Caco-2 (cell line): Measurements from ENCODE around the gene ZNF575. TPM values are rescaled to one million over a fixed set of nuclear protein-coding genes. Genes with fewer than 3 reads are reported as not detected.
A peak's percentile ranks its signal among the peaks of the same experiment; 100 is the strongest.

Experiments
- BruUV-seq: library from RNA; stranded (reverse); fragments of 400-500 nt; replicated peaks from 2 replicates; lab custom pipeline; 2021; lab: Mats Ljungman, UMichigan
- CTCF ChIA-PET: fragments of 300-600 bp; sonication (Branson Sonifier 250); formaldehyde crosslinking; loops from one replicate; lab custom pipeline; 2022; ENCODE audit warnings: antibody characterized with exemption; lab: Charles Lee
- POLR2A ChIA-PET: fragments of 300-600 bp; sonication (Branson Sonifier 250); formaldehyde crosslinking; loops from one replicate; lab custom pipeline; 2022; ENCODE audit warnings: antibody characterized with exemption; lab: Charles Lee
- DNase-seq, 2 experiments: peaks; one replicate each; pipeline versions ENCODE4 v3.0.0 to v3.0.0-alpha.2; 2020 to 2022
- H3K27me3 ChIP-seq: replicated peaks from 2 replicates; pipeline ENCODE4 v1.6.0; 2011; ENCODE audit warnings: low read length; ENCODE audit not compliant: control insufficient read depth, insufficient read depth
- H3K36me3 ChIP-seq: 2 replicates; pipeline ENCODE4 v1.5.1; 2011; ENCODE audit warnings: low read length; ENCODE audit not compliant: control insufficient read depth, insufficient read depth
- H3K4me1 ChIP-seq: fragments of 250-450 bp; sonication (Bioruptor Pico); 2 replicates; pipeline ENCODE4 v1.5.1; 2020; ENCODE audit warnings: mild to moderate bottlenecking
- H3K4me3 ChIP-seq: 2 replicates; pipeline ENCODE4 v1.5.1; 2011; ENCODE audit warnings: low read depth, mild to moderate bottlenecking, control low read depth, low read length
- H3K9me3 ChIP-seq: fragments of 250-450 bp; sonication (Bioruptor Pico); 2 replicates; pipeline ENCODE4 v1.5.1; 2020; ENCODE audit warnings: mild to moderate bottlenecking, moderate library complexity
- H3K27ac Mint-ChIP-seq: one replicate; pipeline ENCODE4 v1.8.0; 2022; ENCODE audit warnings: mixed read lengths; ENCODE audit not compliant: unreplicated experiment
- H3K27me3 Mint-ChIP-seq: one replicate; pipeline ENCODE4 v1.8.0; 2022; ENCODE audit warnings: mixed read lengths; ENCODE audit not compliant: insufficient read depth, unreplicated experiment
- H3K36me3 Mint-ChIP-seq: one replicate; pipeline ENCODE4 v1.8.0; 2022; ENCODE audit warnings: mild to moderate bottlenecking, mixed read lengths; ENCODE audit not compliant: insufficient read depth, unreplicated experiment
- H3K4me1 Mint-ChIP-seq: one replicate; pipeline ENCODE4 v1.8.0; 2022; ENCODE audit warnings: low read depth, mixed read lengths; ENCODE audit not compliant: unreplicated experiment
- H3K4me3 Mint-ChIP-seq: one replicate; pipeline ENCODE4 v1.8.0; 2022; ENCODE audit warnings: mild to moderate bottlenecking, moderate library complexity, mixed read lengths; ENCODE audit not compliant: unreplicated experiment
- H3K9me3 Mint-ChIP-seq: one replicate; pipeline ENCODE4 v1.8.0; 2022; ENCODE audit warnings: mixed read lengths; ENCODE audit not compliant: unreplicated experiment
- CTCF ChIP-seq, 2 experiments: fragments of 200-600 bp in 1 of 2; IDR thresholded peaks; 1 replicate in 1 of 2; 2 replicates in 1 of 2; pipeline versions ENCODE4 v1.5.1 to v1.8.0; 2011 to 2022; ENCODE audit warnings: antibody characterized with exemption in 1 of 2, control low read depth in 1 of 2, inconsistent platforms in 1 of 2, low read depth in 1 of 2, low read length in 1 of 2, mild to moderate bottlenecking in 1 of 2, moderate library complexity in 1 of 2; ENCODE audit not compliant: insufficient read depth in 1 of 2, severe bottlenecking in 1 of 2, unreplicated experiment in 1 of 2
- intact Hi-C: fragments of 100-400 bp; cut with micrococcal nuclease; formaldehyde crosslinking; loops from one replicate; pipeline ENCODE4 v1.10.0; 2022; ENCODE audit not compliant: unreplicated experiment
- total RNA-seq: library from RNA; stranded (reverse); gene quantifications from 2 replicates; pipeline ENCODE4 v1.2.3, GENCODE V29; 2022

ZNF575 gene
- total RNA-seq, 1 experiment from 2014 or later = 1.00 TPM

- intact Hi-C loops = loop anchor here (2.0 to 10.0 kb wide), 2 partner anchors 28 to 122 kb away; partner anchors contain the start of gene PHLDB3
- peak in 1 of 2 experiments; percentile 36 for DNase-seq
- Histone ChIP-seq H3K36me3 (no peaks in the 10 kb centered on the region), H3K27me3 (no peaks in the 10 kb centered on the region), H3K4me3 (peak overlapping the region; percentile 60), H3K9me3 (no peaks in the 10 kb centered on the region), H3K4me1 (0 out of 2 replicates have a peak, but pooled peaks cover 4% of the 10 kb centered on the region)
- peaks cover 30% of the 10 kb centered on the region for H3K36me3 Mint-ChIP-seq
- no peaks in the 10 kb centered on the region for H3K9me3 Mint-ChIP-seq
- H3K4me3 Mint-ChIP-seq = peak overlapping the region; percentile 96
- POLR2A ChIA-PET = interaction anchor here (0.6 to 2.1 kb wide), 5 partner anchors 23 to 772 kb away, joined by 5 to 10 read pairs (median 8); partner anchors contain the start of genes IRGQ, PHLDB3, ZNF235 and ZNF576
- CTCF ChIA-PET = interaction anchor here (0.9 to 2.4 kb wide), 9 partner anchors 13 to 147 kb away, joined by 3 to 14 read pairs (median 9); partner anchors contain the start of genes IRGQ, PHLDB3 and ZNF576
- H3K27me3 Mint-ChIP-seq = no peaks in the 10 kb centered on the region
- TF ChIP-seq CTCF (IDR thresholded peaks at IDR 0.05; ENCODE audit: insufficient read depth in 1 of 2, low read depth in 1 of 2, low read length in 1 of 2, severe bottlenecking in 1 of 2, unreplicated experiment in 1 of 2) = no peak
- H3K4me1 Mint-ChIP-seq = peaks cover 6% of the 10 kb centered on the region
- peak overlapping the region; percentile 96 for H3K27ac Mint-ChIP-seq
- BruUV-seq = no TSS peak
Measured at GRCh38 chr19:43532571-43532961, 422 bp upstream of the ZNF575 start.

- DNase-seq = peak; percentile 98 to 99
- CTCF ChIA-PET = interaction anchor here (0.6 to 2.4 kb wide), 10 partner anchors 9 to 146 kb away, joined by 3 to 14 read pairs (median 8); partner anchors contain the start of genes IRGQ, PHLDB3 and ZNF576
Measured at GRCh38 chr19:43533546-43534304, 737 bp downstream of the ZNF575 start.

More at GRCh38 chr19:43533546-43534304, 737 bp downstream of the ZNF575 start:
- H3K4me1 Mint-ChIP-seq = peaks cover 6% of the 10 kb centered on the region
- 0 out of 2 replicates have a peak, but pooled peaks cover 4% of the 10 kb centered on the region for H3K4me1 ChIP-seq
- no peaks in the 10 kb centered on the region for H3K9me3 ChIP-seq
- H3K9me3 Mint-ChIP-seq = peaks cover 2% of the 10 kb centered on the region
- peaks cover 1% of the 10 kb centered on the region; the same call in 1 of the 2 replicates for H3K36me3 ChIP-seq
- POLR2A ChIA-PET = interaction anchor here (0.6 to 2.1 kb wide), 5 partner anchors 13 to 135 kb away, joined by 4 to 10 read pairs (median 8); partner anchors contain the start of genes IRGQ, PHLDB3 and ZNF576
- intact Hi-C loops = loop anchor here (1.0 to 10.0 kb wide), 4 partner anchors 8 to 121 kb away; partner anchors contain the start of genes IRGQ, PHLDB3 and ZNF576
- H3K4me3 ChIP-seq = peak overlapping the region; percentile 60
- peak overlapping the region; percentile 96 for H3K4me3 Mint-ChIP-seq
- BruUV-seq = no TSS peak
- no peak for TF ChIP-seq CTCF (IDR thresholded peaks at IDR 0.05; ENCODE audit: insufficient read depth in 1 of 2, low read depth in 1 of 2, low read length in 1 of 2, severe bottlenecking in 1 of 2, unreplicated experiment in 1 of 2)
- H3K27ac Mint-ChIP-seq = peak overlapping the region; percentile 96
- H3K27me3 Mint-ChIP-seq = no peaks in the 10 kb centered on the region
- H3K36me3 Mint-ChIP-seq = peaks cover 37% of the 10 kb centered on the region
- H3K27me3 ChIP-seq = no peaks in the 10 kb centered on the region
